Upper lobe of left lung (tissue), 6 donors: ENCODE data around the gene C2orf78. TPM values are rescaled to one million over a fixed set of nuclear protein-coding genes. Genes with fewer than 3 reads are reported as not detected.
A peak's percentile ranks its signal among the peaks of the same experiment; 100 is the strongest.
"Not testable (repeated sequence)": the region's sequence is repeated elsewhere in the genome, so short reads cannot be mapped to it uniquely, and the experiment has no call there.

ENCODE experiments used
- ATAC-seq, 2 donors: fragments of 200-7000 bp; cut with Tn5 transposase; one replicate each; pipeline ENCODE4 v1.9.1; 2022; ENCODE audit warnings: mild to moderate bottlenecking in 2 of 2, moderate library complexity in 2 of 2; ENCODE audit not compliant: low FRiP score in 2 of 2
- DNase-seq, 2 donors: peaks; one replicate each; pipeline ENCODE4 v3.0.0-alpha.2; 2019 to 2020
- H3K27ac ChIP-seq, 4 donors: fragments of 200-600 bp; sonication (generic); one replicate each; pipeline ENCODE4 v1.5.1; 2016 to 2019
- H3K27me3 ChIP-seq, 4 donors: fragments of 200-600 bp; sonication (generic); one replicate each; pipeline ENCODE4 v1.5.1; 2017 to 2019
- H3K36me3 ChIP-seq, 4 donors: fragments of 200-600 bp; sonication (generic); one replicate each; pipeline ENCODE4 v1.5.1; 2016 to 2019
- H3K4me1 ChIP-seq, 4 donors: fragments of 200-600 bp; sonication (generic); one replicate each; pipeline ENCODE4 v1.5.1; 2018 to 2019
- H3K4me3 ChIP-seq, 4 donors: fragments of 200-600 bp; sonication (generic); one replicate each; pipeline ENCODE4 v1.5.1; 2017 to 2019; ENCODE audit warnings: mild to moderate bottlenecking in 2 of 4, moderate library complexity in 1 of 4
- H3K9me3 ChIP-seq, 4 donors: fragments of 200-600 bp; sonication (generic); one replicate each; pipeline ENCODE4 v1.5.1; 2018 to 2019
- CTCF ChIP-seq, 6 experiments: fragments of 450-650 bp in 4 of 6; fragments of 200-600 bp in 2 of 6; sonication (generic) in 2 of 6; IDR thresholded peaks; one replicate each; pipeline ENCODE4 v1.5.1; 2016 to 2019; ENCODE audit warnings: antibody characterized with exemption in 6 of 6
- EP300 ChIP-seq, 4 donors: sonication (generic); formaldehyde crosslinking; IDR thresholded peaks; one replicate each; pipeline ENCODE4 v1.5.1; 2017; ENCODE audit warnings: antibody characterized with exemption in 4 of 4, control low read depth in 2 of 4
- POLR2A ChIP-seq, 4 donors: fragments of 450-650 bp; IDR thresholded peaks; one replicate each; pipeline ENCODE4 v1.5.1; 2016 to 2017; ENCODE audit warnings: antibody characterized with exemption in 4 of 4, mild to moderate bottlenecking in 2 of 4
- POLR2AphosphoS5 ChIP-seq, 2 donors: sonication (generic); formaldehyde crosslinking; IDR thresholded peaks; one replicate each; pipeline ENCODE4 v1.5.1; 2017; ENCODE audit warnings: antibody characterized with exemption in 2 of 2
- WGBS, 2 donors: methylation state at CpG; one replicate each; pipeline ENCODE4 v1.1.5; 2017 to 2018; 5-methylcytosine and 5-hydroxymethylcytosine counted together
- total RNA-seq, 6 donors: library from RNA; depleted of rRNA in 4 of 6; stranded (reverse); fragments of >200 nt in 4 of 6; gene quantifications; one replicate each; pipeline versions ENCODE4 v1.1.0 to v1.2.1, GENCODE V29; 2016 to 2021
- donor health status: DM: no; HTN: no; CAD: no; lungs with moderate emphysema.
- donor health status: DM: no; HTN: yes; CAD: no; lungs with severe emphysema.

The C2orf78 gene, protein sequence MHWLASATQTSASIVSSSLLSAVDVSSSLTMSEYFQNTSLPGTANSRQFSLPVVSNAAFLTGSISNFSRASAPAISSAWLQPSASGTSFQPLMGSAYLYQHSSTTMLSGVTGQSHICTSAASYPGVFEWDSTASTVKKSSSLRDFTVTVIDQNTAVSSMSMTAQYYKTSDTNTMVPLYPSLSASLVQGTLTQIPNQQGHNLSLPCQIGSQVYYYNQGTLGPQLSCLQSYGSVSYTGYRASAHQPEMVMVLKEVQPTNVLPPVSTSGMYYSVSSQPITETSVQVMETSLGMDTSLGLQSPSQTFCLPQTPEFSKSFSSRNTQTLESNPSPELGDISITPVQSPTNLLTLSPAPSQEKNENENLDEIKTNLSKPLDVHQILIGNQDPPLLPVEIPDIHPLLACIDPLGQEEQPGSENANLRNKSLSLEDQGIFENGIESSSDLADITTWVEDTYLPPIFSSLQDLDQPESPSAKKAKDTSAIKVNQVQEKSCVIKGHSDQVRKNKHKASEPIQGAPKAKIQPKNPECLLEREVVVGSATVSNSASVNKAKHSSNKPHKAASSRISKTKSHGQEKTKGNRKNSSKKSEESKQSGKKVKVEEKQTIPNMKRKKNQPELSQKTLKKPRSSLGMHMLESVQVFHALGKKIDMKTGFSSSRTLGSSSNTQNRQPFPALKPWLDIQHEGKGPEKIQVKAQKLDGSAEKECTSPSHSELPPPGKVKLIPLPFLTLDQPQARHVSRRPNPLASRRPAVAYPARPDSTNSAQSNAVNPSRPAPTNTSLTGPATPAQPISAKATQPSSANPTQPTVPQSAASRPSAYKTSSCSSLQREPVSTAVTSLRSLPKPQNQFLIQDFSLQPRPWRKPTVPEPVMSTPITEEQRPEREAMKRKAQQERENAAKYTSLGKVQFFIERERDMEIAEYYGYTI
- total RNA-seq: not detected

GRCh38 chr2:73783883-73784282 lies at the start of gene C2orf78:
TSS of gene C2orf78 (plus strand) at chr2:73784183. CDS start at chr2:73784310, 127 bp downstream.
- not testable (repeated sequence) for H3K27ac ChIP-seq, H3K4me1 ChIP-seq, DNase-seq, H3K9me3 ChIP-seq, H3K27me3 ChIP-seq, H3K36me3 ChIP-seq, ATAC-seq, H3K4me3 ChIP-seq
- no CpG with 5 or more reads among the region's 3 CpGs for WGBS, 2 donors

DNA sequence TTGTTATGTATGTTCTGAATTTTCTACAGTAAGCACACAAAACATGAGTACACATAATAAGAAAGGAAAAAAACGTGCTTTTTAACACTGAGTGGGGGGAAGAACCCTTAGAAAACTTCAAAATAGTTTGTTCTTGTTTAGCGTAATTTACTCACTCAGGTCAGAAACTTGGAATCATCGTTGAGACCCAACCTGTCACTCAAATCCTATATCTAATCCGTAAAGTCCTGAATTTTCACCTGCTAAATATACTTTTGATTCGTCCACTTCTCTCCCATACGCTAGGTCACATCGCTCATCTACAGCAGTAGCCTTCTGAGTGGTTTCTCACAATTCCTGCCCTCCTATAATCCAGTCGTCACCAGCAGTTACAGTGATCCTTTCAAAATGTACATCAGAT lies 47.6 kb upstream of the C2orf78 start:
- ATAC-seq (no peak), DNase-seq (no peak)
- peaks cover 9 to 35% (median 27%) of the 10 kb centered on the region in 4 donors for H3K36me3 ChIP-seq
- no peaks in the 10 kb centered on the region for H3K27me3 ChIP-seq
- H3K9me3 ChIP-seq: no peaks in the 10 kb centered on the region
- peak overlapping the region; percentile 51 to 83 (median 74) for H3K27ac ChIP-seq
- TF ChIP-seq EP300 (IDR thresholded peaks at IDR 0.05): no peak
- TF ChIP-seq POLR2A (IDR thresholded peaks at IDR 0.05): no peak
- no peak for TF ChIP-seq CTCF (IDR thresholded peaks at IDR 0.05)
- TF ChIP-seq POLR2AphosphoS5 (IDR thresholded peaks at IDR 0.05): no peak
- H3K4me3 ChIP-seq: peak overlapping the region; percentile 59 to 92 (median 76)
- peaks cover 6 to 21% (median 16%) of the 10 kb centered on the region in 4 donors for H3K4me1 ChIP-seq
- WGBS, 2 donors: 8 to 12% methylated on average over 8 of the region's 8 CpGs

- TF ChIP-seq POLR2A (IDR thresholded peaks at IDR 0.05): peak in 2 of 4 donors; percentile 40 to 72
- TF ChIP-seq POLR2AphosphoS5 (IDR thresholded peaks at IDR 0.05): peak; percentile 89 to 94
- peak in 2 of 4 donors; percentile 55 to 69 for TF ChIP-seq EP300 (IDR thresholded peaks at IDR 0.05)
- peak in 1 of 6 experiments; percentile 17 for TF ChIP-seq CTCF (IDR thresholded peaks at IDR 0.05)
- ATAC-seq (peak; percentile 98 to 100), DNase-seq (peak; percentile 87 to 96)
- peak within 1 kb of the TSS; percentile 59 to 92 (median 76) for H3K4me3 ChIP-seq
- H3K36me3 ChIP-seq: peaks cover 2 to 35% (median 22%) of the 10 kb centered on the region in 4 donors
- 0 to 1% methylated on average over 26 to 44 of the region's 49 CpGs for WGBS, 2 donors
- H3K27me3 ChIP-seq: no peaks in the 10 kb centered on the region
- H3K9me3 ChIP-seq: no peaks in the 10 kb centered on the region
- H3K4me1 ChIP-seq: peaks cover 6 to 21% (median 16%) of the 10 kb centered on the region in 4 donors
- H3K27ac ChIP-seq: peak within 1 kb of the TSS; percentile 51 to 83 (median 74)
Measured at GRCh38 chr2:73736855-73737779, 46.9 kb upstream of the C2orf78 start, which contains the start of gene TPRKB. TSS of gene TPRKB (minus strand) at chr2:73737345. CDS start at chr2:73734569, 2,776 bp downstream.

GRCh38 chr2:73739101-73739500 lies 44.9 kb upstream of the C2orf78 start:
- Histone ChIP-seq H3K4me1 (peaks cover 6 to 21% (median 16%) of the 10 kb centered on the region in 4 donors), H3K9me3 (no peaks in the 10 kb centered on the region), H3K36me3 (peaks cover 0 to 19% (median 7%) of the 10 kb centered on the region in 4 donors), H3K4me3 (no peak overlapping the region), H3K27ac (no peak overlapping the region), H3K27me3 (no peaks in the 10 kb centered on the region)
- TF ChIP-seq EP300 (IDR thresholded peaks at IDR 0.05) (no peak), POLR2A (IDR thresholded peaks at IDR 0.05) (no peak), CTCF (IDR thresholded peaks at IDR 0.05) (no peak), POLR2AphosphoS5 (IDR thresholded peaks at IDR 0.05) (no peak)
- WGBS, 2 donors: 83 to 96% methylated on average over 3 of the region's 3 CpGs
- no peak for DNase-seq
- no peak for ATAC-seq
